PC-9 (cell line): ENCODE results near the gene SLC9B1.

Experiments used
- EZH2 ChIP-seq: fragments of 200-600 bp; sonication (generic); IDR thresholded peaks from 2 replicates; pipeline ENCODE4 v1.8.0; 2017; ENCODE audit warnings: antibody characterized with exemption, low read depth
- TF ChIP-seq, protein P1 (sequence below): fragments of 200-600 bp; sonication (generic); conservative IDR thresholded peaks from 2 replicates; pipeline ENCODE4 v1.6.1; 2017; ENCODE audit warnings: mixed run types, antibody characterized with exemption, mild to moderate bottlenecking, moderate library complexity

- no peak for TF ChIP-seq EZH2
- TF ChIP-seq, protein P1, sequence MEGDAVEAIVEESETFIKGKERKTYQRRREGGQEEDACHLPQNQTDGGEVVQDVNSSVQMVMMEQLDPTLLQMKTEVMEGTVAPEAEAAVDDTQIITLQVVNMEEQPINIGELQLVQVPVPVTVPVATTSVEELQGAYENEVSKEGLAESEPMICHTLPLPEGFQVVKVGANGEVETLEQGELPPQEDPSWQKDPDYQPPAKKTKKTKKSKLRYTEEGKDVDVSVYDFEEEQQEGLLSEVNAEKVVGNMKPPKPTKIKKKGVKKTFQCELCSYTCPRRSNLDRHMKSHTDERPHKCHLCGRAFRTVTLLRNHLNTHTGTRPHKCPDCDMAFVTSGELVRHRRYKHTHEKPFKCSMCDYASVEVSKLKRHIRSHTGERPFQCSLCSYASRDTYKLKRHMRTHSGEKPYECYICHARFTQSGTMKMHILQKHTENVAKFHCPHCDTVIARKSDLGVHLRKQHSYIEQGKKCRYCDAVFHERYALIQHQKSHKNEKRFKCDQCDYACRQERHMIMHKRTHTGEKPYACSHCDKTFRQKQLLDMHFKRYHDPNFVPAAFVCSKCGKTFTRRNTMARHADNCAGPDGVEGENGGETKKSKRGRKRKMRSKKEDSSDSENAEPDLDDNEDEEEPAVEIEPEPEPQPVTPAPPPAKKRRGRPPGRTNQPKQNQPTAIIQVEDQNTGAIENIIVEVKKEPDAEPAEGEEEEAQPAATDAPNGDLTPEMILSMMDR: no peak
Observed at GRCh38 chr4:102862747-102863146, 156.8 kb downstream of the SLC9B1 start.
